Measurements from ENCODE around the gene ANTXR1. TPM values are rescaled to one million over a fixed set of nuclear protein-coding genes. Genes with fewer than 3 reads are reported as not detected.

ANTXR1 gene
- total and polyA plus RNA-seq, 2 of the 8 experiments (the other 6 are each of a cell fraction or from before 2014, with no cell fraction given) = 15.8 to 44.3 TPM

DNA sequence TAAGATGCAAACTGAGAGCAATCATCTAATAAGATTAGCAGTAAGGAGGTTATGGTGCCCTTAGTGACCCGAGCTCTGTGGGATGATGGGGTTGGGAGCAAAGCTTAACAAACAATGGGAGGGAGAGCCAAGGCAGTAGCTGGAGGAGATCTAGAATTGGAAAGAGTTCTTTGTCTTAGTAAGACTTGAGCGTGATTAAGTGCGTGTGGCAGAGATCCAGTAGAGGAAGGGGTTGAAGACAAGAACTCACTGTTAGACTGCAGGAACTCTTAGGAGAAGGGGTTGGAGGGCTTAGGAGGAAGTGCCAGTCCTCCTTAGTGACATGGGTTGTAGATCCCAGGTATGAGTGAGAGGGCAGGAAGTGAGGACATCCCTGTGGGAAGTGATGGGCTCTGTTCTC, 189.3 kb downstream of the ANTXR1 start:
- H3K27me3 ChIP-seq (replicated peaks in 1 of 4; ENCODE audit: control insufficient read depth in 3 of 4, extremely low read depth in 1 of 4, insufficient read depth in 3 of 4, low read length in 3 of 4) = no peaks in the 10 kb centered on the region
- 90% methylated on average over 3 of the region's 3 CpGs; no CpG with 5 or more reads in 1 of the 2 experiments for WGBS, 2 experiments (ENCODE audit: extremely low coverage in 1 of 2, insufficient coverage in 1 of 2, insufficient read length in 1 of 2, insufficient replicate concordance in 2 of 2, low coverage in 1 of 2, low lambda C conversion rate in 2 of 2, missing lambda C conversion rate in 1 of 2)
- H4K20me1 ChIP-seq (replicated peaks in 1 of 2; ENCODE audit: control insufficient read depth in 1 of 2, insufficient read depth in 2 of 2, low read length in 2 of 2) = no peaks in the 10 kb centered on the region
- H3K4me1 ChIP-seq (replicated peaks in 1 of 4; ENCODE audit: control insufficient read depth in 3 of 4, insufficient read depth in 4 of 4, low read length in 3 of 4) = no peaks in the 10 kb centered on the region
- no peak overlapping the region for H3K4ac ChIP-seq (replicated peaks; ENCODE audit: insufficient read length, low read depth, low read length)
- POLR2A ChIA-PET (ENCODE audit: partially characterized antibody) = no interaction called here
- H2BK120ac ChIP-seq (replicated peaks; ENCODE audit: low read depth, low read length) = no peak overlapping the region
- no peaks in the 10 kb centered on the region for H3K79me1 ChIP-seq (ENCODE audit: low read depth, low read length)
- no peak overlapping the region for H2BK12ac ChIP-seq (ENCODE audit: low read depth, low read length)
- H4K5ac ChIP-seq (ENCODE audit: insufficient read length, low read depth, low read length) = no peak overlapping the region
- H2BK5ac ChIP-seq (ENCODE audit: low read depth, low read length) = no peak overlapping the region
- H3K4me2 ChIP-seq (ENCODE audit: insufficient read depth in 1 of 2, low read depth in 2 of 2, low read length in 2 of 2) = no peak overlapping the region
- no peak overlapping the region for H3K14ac ChIP-seq (ENCODE audit: insufficient read length)
- no peak overlapping the region for H3K4me3 ChIP-seq (ENCODE audit: extremely low read depth in 1 of 4, insufficient read depth in 2 of 4, low read depth in 3 of 4, low read length in 4 of 4)
- no peak overlapping the region for H4K91ac ChIP-seq (replicated peaks; ENCODE audit: insufficient read length, low read length)
- H2BK15ac ChIP-seq (ENCODE audit: low read length) = no peak overlapping the region
- no peak overlapping the region for H3K18ac ChIP-seq (ENCODE audit: extremely low read depth, low read length)
- no peak overlapping the region for H2AK5ac ChIP-seq (ENCODE audit: low read depth, low read length)
- no peak overlapping the region for H3K56ac ChIP-seq (replicated peaks; ENCODE audit: insufficient read length, low read depth, low read length)
- no peak for FAIRE-seq
- peaks cover 2% of the 10 kb centered on the region; the same call in 1 of the 2 replicates for H3K23me2 ChIP-seq (ENCODE audit: low read depth, low read length)
- H3K9ac ChIP-seq (replicated peaks in 1 of 4; ENCODE audit: extremely low read depth in 1 of 4, low read depth in 3 of 4, low read length in 3 of 4) = no peak overlapping the region
- H3K36me3 ChIP-seq (ENCODE audit: control insufficient read depth in 2 of 4, insufficient read depth in 4 of 4, low read length in 3 of 4) = no peaks in the 10 kb centered on the region; a peak in 1 of 8 replicates
- no peaks in the 10 kb centered on the region for H3K9me3 ChIP-seq (ENCODE audit: insufficient read depth in 2 of 2, low read depth in 1 of 2, low read length in 1 of 2)
- no peak overlapping the region for H4K8ac ChIP-seq (ENCODE audit: extremely low read depth, insufficient read depth, low read length)
- CTCF ChIA-PET (ENCODE audit: partially characterized antibody) = no interaction called here
- no peak overlapping the region for H3K27ac ChIP-seq (ENCODE audit: low read depth, low read length)
- no peak for DNase-seq (ENCODE audit: low read depth in 1 of 2, low spot score in 2 of 2)
- no peaks in the 10 kb centered on the region for H3K79me2 ChIP-seq (ENCODE audit: control insufficient read depth in 1 of 2, insufficient read depth in 2 of 2, low read length in 2 of 2)
- H3K23ac ChIP-seq (ENCODE audit: insufficient read length) = no peak overlapping the region
- H2AFZ ChIP-seq (ENCODE audit: low read length) = no peak overlapping the region
- no peak overlapping the region for H2BK20ac ChIP-seq (ENCODE audit: low read length)
- TF ChIP-seq POLR2A (IDR thresholded peaks at IDR 0.05; ENCODE audit: control extremely low read depth in 1 of 2, low read depth in 2 of 2, low read length in 2 of 2) (no peak), SRF (IDR thresholded peaks at IDR 0.05; ENCODE audit: low read depth, low read length) (no peak), RBBP5 (IDR thresholded peaks at IDR 0.05; ENCODE audit: borderline replicate concordance, low read depth, low read length) (no peak), JUND (IDR thresholded peaks at IDR 0.05; ENCODE audit: low read length) (no peak), MAX (IDR thresholded peaks at IDR 0.05) (no peak), BRCA1 (IDR thresholded peaks at IDR 0.05; ENCODE audit: low read depth, low read length) (no peak), TAF7 (optimal IDR thresholded peaks at IDR 0.05; ENCODE audit: borderline replicate concordance, low read depth, low read length) (no peak), BACH1 (IDR thresholded peaks at IDR 0.05; ENCODE audit: low read length) (no peak), GTF2F1 (IDR thresholded peaks at IDR 0.05; ENCODE audit: borderline replicate concordance, low read depth, low read length) (no peak), TEAD4 (IDR thresholded peaks at IDR 0.05; ENCODE audit: low read depth, low read length) (no peak), EP300 (IDR thresholded peaks at IDR 0.05; ENCODE audit: borderline replicate concordance in 1 of 2, low read depth in 2 of 2, low read length in 2 of 2) (no peak), RFX5 (IDR thresholded peaks at IDR 0.05; ENCODE audit: borderline replicate concordance, low read depth, low read length) (no peak), NANOG (IDR thresholded peaks at IDR 0.05; ENCODE audit: insufficient read depth, low read depth, low read length, poor library complexity, severe bottlenecking) (no peak)
- TF ChIP-seq, protein P1, sequence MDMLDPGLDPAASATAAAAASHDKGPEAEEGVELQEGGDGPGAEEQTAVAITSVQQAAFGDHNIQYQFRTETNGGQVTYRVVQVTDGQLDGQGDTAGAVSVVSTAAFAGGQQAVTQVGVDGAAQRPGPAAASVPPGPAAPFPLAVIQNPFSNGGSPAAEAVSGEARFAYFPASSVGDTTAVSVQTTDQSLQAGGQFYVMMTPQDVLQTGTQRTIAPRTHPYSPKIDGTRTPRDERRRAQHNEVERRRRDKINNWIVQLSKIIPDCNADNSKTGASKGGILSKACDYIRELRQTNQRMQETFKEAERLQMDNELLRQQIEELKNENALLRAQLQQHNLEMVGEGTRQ (IDR thresholded peaks at IDR 0.05; ENCODE audit: low read length) = no peak

Data from H1 (cell line).